Psoas muscle (tissue), 8 donors: ENCODE results near the gene BMP6. TPM values are rescaled to one million over a fixed set of nuclear protein-coding genes. Genes with fewer than 3 reads are reported as not detected.

Experiments
- ATAC-seq, 4 donors: fragments of 200-7000 bp; cut with Tn5 transposase; one replicate each; pipeline ENCODE4 v1.9.1; 2020; ENCODE audit warnings: moderate library complexity in 3 of 4, mild to moderate bottlenecking in 2 of 4
- DNase-seq, 2 donors: peaks; one replicate each; pipeline ENCODE4 v3.0.0-alpha.2; 2020
- H3K27ac ChIP-seq: fragments of 200-600 bp; one replicate; pipeline ENCODE4 v1.8.0; 2022
- H3K27me3 ChIP-seq, 3 donors: fragments of 200-600 bp in 1 of 3; one replicate each; pipeline versions ENCODE4 v1.6.1 to v1.8.0; 2013 to 2022; ENCODE audit warnings: low read length in 2 of 3, mild to moderate bottlenecking in 2 of 3, moderate library complexity in 1 of 3; ENCODE audit not compliant: insufficient read depth in 3 of 3
- H3K36me3 ChIP-seq, 2 donors: fragments of 200-600 bp in 1 of 2; one replicate each; pipeline versions ENCODE4 v1.6.1 to v1.8.0; 2013 to 2022; ENCODE audit warnings: low read depth in 1 of 2, mild to moderate bottlenecking in 1 of 2, moderate library complexity in 1 of 2; ENCODE audit not compliant: insufficient read depth in 1 of 2
- H3K4me1 ChIP-seq: fragments of 200-600 bp; one replicate; pipeline ENCODE4 v1.8.0; 2022
- H3K4me3 ChIP-seq: fragments of 200-600 bp; one replicate; pipeline ENCODE4 v1.8.0; 2022; ENCODE audit warnings: mild to moderate bottlenecking
- H3K9me3 ChIP-seq: fragments of 200-600 bp; one replicate; pipeline ENCODE4 v1.8.0; 2022
- CTCF ChIP-seq: fragments of 200-600 bp; IDR thresholded peaks from one replicate; pipeline ENCODE4 v1.8.0; 2022; ENCODE audit warnings: antibody characterized with exemption
- WGBS, 3 donors: extraction: QIAGEN DNeasy Blood & Tissue Kit; methylation state at CpG; one replicate each; pipeline versions ENCODE4 v1.1.6 to v1.1.7; 2013; 5-methylcytosine and 5-hydroxymethylcytosine counted together
- intact Hi-C, 2 donors: fragments of 100-400 bp; cut with DNase I; formaldehyde crosslinking; loops; one replicate each; pipeline versions ENCODE4 v1.11.0 to v1.14.2; 2022
- polyA plus RNA-seq, 3 donors: library from polyadenylated mRNA; stranded (reverse); fragments of 200-250 nt; gene quantifications; one replicate each; pipeline ENCODE4 v1.2.3, GENCODE V29; 2013
- total RNA-seq, 4 donors: library from RNA; stranded (reverse); fragmentation: NEBNext Ultra II Directional in 2 of 4; extraction: Animal tissue kit (Norgen Biotek cat#: 25700) in 2 of 4; gene quantifications; one replicate each; pipeline versions ENCODE4 v1.2.1 to v1.2.4, GENCODE V29; 2021 to 2023
- donor health status: healthy with polysubstance abuse.
- donor health status: DM: no; HTN: no; CAD: no; lungs with moderate emphysema.
- donor health status: Bipolar disorder and iron deficiency.
- donor health status: healthy.
- donor health status: DM: yes; HTN: yes; CAD: no.
- donor health status: DM: no; HTN: no; CAD: no.
- donor health status: DM: no; HTN: no; CAD: no.
- donor health status: DM: yes; HTN: yes; CAD: no.

Gene BMP6
- total and polyA plus RNA-seq, 7 donors: 0.96 to 4.9 (median 3.4) TPM

DNA sequence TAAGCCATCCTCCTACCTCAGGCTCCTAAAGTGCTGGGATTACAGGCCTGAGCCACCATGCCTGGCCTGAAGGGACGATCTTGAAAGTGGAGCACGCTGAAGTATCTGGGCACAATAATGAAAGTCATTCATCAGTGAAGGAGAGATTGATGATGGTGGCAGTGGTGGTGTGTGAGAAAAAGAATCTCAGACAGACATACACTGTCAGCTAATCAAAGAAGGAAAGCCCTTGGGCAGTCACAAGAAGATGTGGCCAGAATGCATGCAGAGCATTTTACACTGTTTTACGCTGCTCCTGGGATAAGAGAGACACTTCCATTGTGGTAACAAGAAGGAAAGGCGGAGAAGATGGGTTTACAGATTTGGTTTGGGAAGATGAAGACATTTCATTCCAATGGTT lies 20.4 kb upstream of the BMP6 start:
- DNase-seq: no peak
- WGBS, 3 donors: 69 to 87% (median 87%) methylated on average over 4 of the region's 4 CpGs
- Histone ChIP-seq H3K27me3 (peaks cover 0 to 3% (median 0%) of the 10 kb centered on the region in 3 donors), H3K36me3 (no peaks in the 10 kb centered on the region), H3K9me3 (no peaks in the 10 kb centered on the region), H3K4me1 (no peaks in the 10 kb centered on the region), H3K27ac (no peak overlapping the region), H3K4me3 (no peak overlapping the region)
- intact Hi-C loops: no loop called here
- no peak for ATAC-seq
- no peak for TF ChIP-seq CTCF

GRCh38 chr6:7706269-7706668 lies 19.6 kb upstream of the BMP6 start:
- DNase-seq: no peak
- TF ChIP-seq CTCF: no peak
- H3K36me3 ChIP-seq: no peaks in the 10 kb centered on the region
- WGBS, 3 donors: 50 to 63% (median 58%) methylated on average over 4 of the region's 4 CpGs
- H3K4me1 ChIP-seq: no peaks in the 10 kb centered on the region
- H3K4me3 ChIP-seq: no peak overlapping the region
- H3K27ac ChIP-seq: no peak overlapping the region
- ATAC-seq: no peak
- intact Hi-C loops: no loop called here
- no peaks in the 10 kb centered on the region for H3K9me3 ChIP-seq
- H3K27me3 ChIP-seq: peaks cover 0 to 3% (median 0%) of the 10 kb centered on the region in 3 donors

GRCh38 chr6:7707787-7708186 lies 18.1 kb upstream of the BMP6 start:
- ATAC-seq (no peak), DNase-seq (no peak)
- H3K36me3 ChIP-seq: no peaks in the 10 kb centered on the region
- no peak overlapping the region for H3K4me3 ChIP-seq
- no peak overlapping the region for H3K27ac ChIP-seq
- WGBS, 3 donors: 81 to 87% (median 87%) methylated on average over 4 of the region's 4 CpGs
- H3K27me3 ChIP-seq: peaks cover 0 to 3% (median 0%) of the 10 kb centered on the region in 3 donors
- intact Hi-C loops: no loop called here
- H3K9me3 ChIP-seq: no peaks in the 10 kb centered on the region
- no peak for TF ChIP-seq CTCF
- no peaks in the 10 kb centered on the region for H3K4me1 ChIP-seq

DNA sequence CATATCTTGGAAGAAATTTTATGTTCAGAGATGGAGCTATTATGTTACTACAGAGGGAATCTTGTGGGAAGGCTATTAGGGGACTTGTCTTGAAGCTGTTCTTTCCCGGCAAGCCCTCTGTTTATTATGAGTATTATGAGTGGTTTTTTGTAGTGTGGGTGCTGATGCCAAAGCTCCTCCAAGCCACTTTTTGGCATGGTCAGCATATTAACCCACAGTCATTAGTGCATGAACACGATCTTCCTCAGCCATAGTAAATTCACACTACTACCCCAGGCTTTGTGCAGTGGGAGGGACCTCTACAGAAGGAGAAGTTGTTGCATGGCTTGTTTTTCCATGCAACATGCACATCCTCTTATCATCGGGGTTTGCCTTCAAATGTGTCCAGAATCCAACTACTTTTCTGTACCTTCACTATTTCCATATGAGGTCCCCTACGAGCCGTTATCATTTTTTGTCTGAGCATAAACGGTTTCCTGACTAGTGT lies 6.5 kb upstream of the BMP6 start:
- H3K36me3 ChIP-seq: no peaks in the 10 kb centered on the region
- peaks cover 4% of the 10 kb centered on the region for H3K4me1 ChIP-seq
- no peak overlapping the region for H3K27ac ChIP-seq
- ATAC-seq (no peak), DNase-seq (no peak)
- TF ChIP-seq CTCF: no peak
- WGBS, 3 donors: 63 to 68% (median 65%) methylated on average over 6 of the region's 6 CpGs
- no peak overlapping the region for H3K4me3 ChIP-seq
- H3K27me3 ChIP-seq: peaks cover 0 to 4% (median 0%) of the 10 kb centered on the region in 3 donors
- intact Hi-C loops: no loop called here
- no peaks in the 10 kb centered on the region for H3K9me3 ChIP-seq

DNA sequence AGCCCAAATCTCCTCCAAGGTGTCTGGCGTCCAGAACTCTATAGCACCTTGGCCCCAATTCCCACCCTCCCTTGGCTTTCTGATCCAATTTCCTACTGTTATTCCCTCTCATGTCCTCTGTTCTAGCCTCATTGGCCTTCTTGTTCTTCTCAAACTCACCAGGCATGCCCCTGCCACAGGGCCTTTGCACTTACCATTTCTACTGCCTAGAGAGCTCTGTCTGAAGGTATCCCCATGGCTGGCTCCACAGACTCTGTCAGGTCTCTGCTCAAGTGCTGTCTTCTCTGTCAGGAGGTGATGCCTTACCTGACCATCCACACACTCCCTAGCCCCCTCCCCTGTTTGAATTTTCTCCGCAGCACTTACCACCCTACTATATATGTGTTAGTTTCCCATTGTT lies 5.6 kb upstream of the BMP6 start:
- WGBS, 3 donors: 94 to 97% (median 97%) methylated on average over 2 of the region's 2 CpGs
- ATAC-seq (no peak), DNase-seq (no peak)
- Histone ChIP-seq H3K36me3 (no peaks in the 10 kb centered on the region), H3K4me3 (no peak overlapping the region), H3K27ac (no peak overlapping the region), H3K27me3 (peaks cover 0 to 6% (median 0%) of the 10 kb centered on the region in 3 donors), H3K9me3 (no peaks in the 10 kb centered on the region), H3K4me1 (peaks cover 4% of the 10 kb centered on the region)
- intact Hi-C loops: loop anchor here (5.0 to 10.0 kb wide), 5 partner anchors 192 to 502 kb away; partner anchors contain the start of genes BLOC1S5 (in 1 of the 2) and TXNDC5 (in 1 of the 2)
- no peak for TF ChIP-seq CTCF
